SK-N-SH (cell line): ENCODE measurements around the gene TMIE.

Experiments used
- EP300 ChIP-seq, 2 experiments: IDR thresholded peaks; 2 replicates each; pipeline versions ENCODE4 v1.4.0 to v1.6.1; 2012; ENCODE audit warnings: borderline replicate concordance in 1 of 2, low read depth in 1 of 2, low read length in 1 of 2
- FOSL2 ChIP-seq: IDR thresholded peaks from 2 replicates; pipeline ENCODE4 v1.4.0; 2012; ENCODE audit warnings: low read depth, mild to moderate bottlenecking, moderate library complexity, borderline replicate concordance
- GABPA ChIP-seq: IDR thresholded peaks from 2 replicates; pipeline ENCODE4 v1.4.0; 2012; ENCODE audit warnings: low read depth, mild to moderate bottlenecking
- IRF3 ChIP-seq: fragments of 150-350 bp; IDR thresholded peaks from 2 replicates; pipeline ENCODE4 v1.6.1; 2016; ENCODE audit warnings: mild to moderate bottlenecking, low read depth, low read length
- POLR2AphosphoS5 ChIP-seq: IDR thresholded peaks from 2 replicates; pipeline ENCODE4 v1.6.1; 2012; ENCODE audit warnings: low read depth, low read length
- RCOR1 ChIP-seq: fragments of 150-350 bp; IDR thresholded peaks from 2 replicates; pipeline ENCODE4 v1.6.1; 2017; ENCODE audit warnings: antibody characterized with exemption, low read length
- REST ChIP-seq: IDR thresholded peaks from 2 replicates; pipeline ENCODE4 v1.6.1; 2012; ENCODE audit warnings: mild to moderate bottlenecking, low read depth, low read length, moderate library complexity
- RXRA ChIP-seq: IDR thresholded peaks from 2 replicates; pipeline ENCODE4 v1.4.0; 2012; ENCODE audit warnings: low read depth, mild to moderate bottlenecking, borderline replicate concordance
- SMC3 ChIP-seq: IDR thresholded peaks from 2 replicates; pipeline ENCODE4 v1.6.1; 2012; ENCODE audit warnings: low read depth, low read length, improper control_type of control experiment
- TAF1 ChIP-seq: IDR thresholded peaks from 2 replicates; pipeline ENCODE4 v1.6.1; 2012; ENCODE audit warnings: low read depth, mild to moderate bottlenecking, low read length, moderate library complexity, borderline replicate concordance
- TF ChIP-seq, protein P1 (sequence below): fragments of 150-350 bp; IDR thresholded peaks from 2 replicates; pipeline ENCODE4 v1.6.1; 2017; ENCODE audit warnings: antibody characterized with exemption, low read length, low read depth, borderline replicate concordance
- TF ChIP-seq, protein P2 (sequence below): fragments of 200-600 bp; sonication (generic); IDR thresholded peaks from 2 replicates; pipeline ENCODE4 v1.6.1; 2017; ENCODE audit warnings: antibody characterized with exemption, mild to moderate bottlenecking, moderate library complexity
- TF ChIP-seq, protein P3 (sequence below): IDR thresholded peaks from 2 replicates; pipeline ENCODE4 v1.4.0; 2012; ENCODE audit warnings: low read depth, borderline replicate concordance

GRCh38 chr3:46676601-46677410 is 24.4 kb upstream of the TMIE start:
- TF ChIP-seq, protein P1, sequence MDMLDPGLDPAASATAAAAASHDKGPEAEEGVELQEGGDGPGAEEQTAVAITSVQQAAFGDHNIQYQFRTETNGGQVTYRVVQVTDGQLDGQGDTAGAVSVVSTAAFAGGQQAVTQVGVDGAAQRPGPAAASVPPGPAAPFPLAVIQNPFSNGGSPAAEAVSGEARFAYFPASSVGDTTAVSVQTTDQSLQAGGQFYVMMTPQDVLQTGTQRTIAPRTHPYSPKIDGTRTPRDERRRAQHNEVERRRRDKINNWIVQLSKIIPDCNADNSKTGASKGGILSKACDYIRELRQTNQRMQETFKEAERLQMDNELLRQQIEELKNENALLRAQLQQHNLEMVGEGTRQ, result no peak
- TF ChIP-seq, protein P2, sequence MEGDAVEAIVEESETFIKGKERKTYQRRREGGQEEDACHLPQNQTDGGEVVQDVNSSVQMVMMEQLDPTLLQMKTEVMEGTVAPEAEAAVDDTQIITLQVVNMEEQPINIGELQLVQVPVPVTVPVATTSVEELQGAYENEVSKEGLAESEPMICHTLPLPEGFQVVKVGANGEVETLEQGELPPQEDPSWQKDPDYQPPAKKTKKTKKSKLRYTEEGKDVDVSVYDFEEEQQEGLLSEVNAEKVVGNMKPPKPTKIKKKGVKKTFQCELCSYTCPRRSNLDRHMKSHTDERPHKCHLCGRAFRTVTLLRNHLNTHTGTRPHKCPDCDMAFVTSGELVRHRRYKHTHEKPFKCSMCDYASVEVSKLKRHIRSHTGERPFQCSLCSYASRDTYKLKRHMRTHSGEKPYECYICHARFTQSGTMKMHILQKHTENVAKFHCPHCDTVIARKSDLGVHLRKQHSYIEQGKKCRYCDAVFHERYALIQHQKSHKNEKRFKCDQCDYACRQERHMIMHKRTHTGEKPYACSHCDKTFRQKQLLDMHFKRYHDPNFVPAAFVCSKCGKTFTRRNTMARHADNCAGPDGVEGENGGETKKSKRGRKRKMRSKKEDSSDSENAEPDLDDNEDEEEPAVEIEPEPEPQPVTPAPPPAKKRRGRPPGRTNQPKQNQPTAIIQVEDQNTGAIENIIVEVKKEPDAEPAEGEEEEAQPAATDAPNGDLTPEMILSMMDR, result no peak
- no peak for TF ChIP-seq EP300 (IDR thresholded peaks at IDR 0.05; ENCODE audit: borderline replicate concordance in 1 of 2, low read depth in 1 of 2, low read length in 1 of 2)
- TF ChIP-seq POLR2AphosphoS5, result no peak
- TF ChIP-seq RCOR1, result no peak
- TF ChIP-seq REST, result no peak
- TF ChIP-seq SMC3, result no peak
- no peak for TF ChIP-seq TAF1
- TF ChIP-seq, protein P3, sequence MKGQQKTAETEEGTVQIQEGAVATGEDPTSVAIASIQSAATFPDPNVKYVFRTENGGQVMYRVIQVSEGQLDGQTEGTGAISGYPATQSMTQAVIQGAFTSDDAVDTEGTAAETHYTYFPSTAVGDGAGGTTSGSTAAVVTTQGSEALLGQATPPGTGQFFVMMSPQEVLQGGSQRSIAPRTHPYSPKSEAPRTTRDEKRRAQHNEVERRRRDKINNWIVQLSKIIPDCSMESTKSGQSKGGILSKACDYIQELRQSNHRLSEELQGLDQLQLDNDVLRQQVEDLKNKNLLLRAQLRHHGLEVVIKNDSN, result no peak
- TF ChIP-seq RXRA, result no peak
- TF ChIP-seq GABPA, result no peak
- no peak for TF ChIP-seq IRF3
- no peak for TF ChIP-seq FOSL2
